GM21447 (cell line): ENCODE measurements around the gene RBFOX1.

ENCODE experiments used
- ATAC-seq: cut with Tn5 transposase; IDR thresholded peaks from one replicate; pipeline ENCODE4 v1.9.1; 2021; ENCODE audit not compliant: unreplicated experiment

Gene RBFOX1

DNA sequence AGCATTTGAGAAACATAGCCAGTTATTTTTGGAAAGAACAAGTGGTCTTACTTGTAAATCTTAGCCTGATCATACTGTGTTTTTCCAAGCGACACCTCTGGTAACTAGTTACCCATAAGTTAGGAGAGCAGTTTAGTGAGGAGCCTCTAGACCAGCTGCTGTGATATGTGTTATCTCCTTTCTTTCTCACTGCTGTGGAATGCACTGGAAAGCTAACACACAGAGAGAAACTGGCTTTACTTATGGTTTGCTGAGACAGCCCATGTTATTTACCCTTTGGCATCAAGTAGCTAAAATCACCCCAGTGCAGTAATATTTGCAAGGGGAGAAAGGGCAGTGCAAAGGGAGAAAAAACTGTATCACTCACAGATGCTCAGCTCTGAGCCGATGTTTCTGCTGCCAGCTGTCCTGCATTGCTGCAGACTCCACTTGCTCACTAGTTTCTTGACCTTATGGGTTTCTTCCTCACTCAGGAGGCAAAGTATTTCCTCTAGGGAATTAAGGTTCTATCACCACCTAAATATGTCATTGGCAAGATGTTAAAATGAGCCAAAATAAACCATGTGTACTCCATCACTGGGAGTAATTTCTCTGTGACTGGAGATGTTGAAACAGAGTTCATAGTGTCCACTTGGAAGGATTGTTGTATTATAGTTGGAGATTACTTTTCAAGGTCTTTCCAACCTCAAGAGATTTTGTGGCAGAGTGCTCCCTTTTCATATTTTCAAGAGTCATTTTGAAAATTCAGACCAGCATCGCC is 2.3 kb downstream of the RBFOX1 start:
- no peak for ATAC-seq

GRCh38 chr16:7335991-7336634 is 3.5 kb downstream of the RBFOX1 start:
- ATAC-seq, result no peak

- no peak for ATAC-seq
These were observed 4.1 kb downstream of the RBFOX1 start for GRCh38 chr16:7336742-7337141.

DNA sequence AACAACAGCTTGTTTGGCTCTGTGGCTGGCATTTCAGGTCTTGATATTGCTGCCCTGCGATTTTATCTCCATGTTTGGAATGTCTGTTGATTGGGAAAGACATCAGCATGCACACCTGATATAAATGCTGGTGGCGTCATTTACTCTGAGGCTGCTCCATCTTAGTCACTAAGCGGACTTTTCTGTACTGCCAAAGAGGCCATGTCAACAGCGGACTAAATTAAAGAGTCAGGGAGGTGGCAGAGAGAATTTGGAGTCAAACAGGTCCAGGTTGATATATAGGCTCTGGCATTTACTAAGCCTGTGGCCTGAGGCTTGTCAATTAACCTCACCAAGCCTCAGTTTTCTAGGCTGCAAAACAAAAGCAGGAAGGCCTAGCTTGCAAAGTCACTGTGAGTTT is 6.2 kb downstream of the RBFOX1 start:
- no peak for ATAC-seq

GRCh38 chr16:7339700-7340099 is 7.1 kb downstream of the RBFOX1 start:
- ATAC-seq, result no peak

GRCh38 chr16:7340938-7341337 is 8.3 kb downstream of the RBFOX1 start:
- ATAC-seq, result no peak

DNA sequence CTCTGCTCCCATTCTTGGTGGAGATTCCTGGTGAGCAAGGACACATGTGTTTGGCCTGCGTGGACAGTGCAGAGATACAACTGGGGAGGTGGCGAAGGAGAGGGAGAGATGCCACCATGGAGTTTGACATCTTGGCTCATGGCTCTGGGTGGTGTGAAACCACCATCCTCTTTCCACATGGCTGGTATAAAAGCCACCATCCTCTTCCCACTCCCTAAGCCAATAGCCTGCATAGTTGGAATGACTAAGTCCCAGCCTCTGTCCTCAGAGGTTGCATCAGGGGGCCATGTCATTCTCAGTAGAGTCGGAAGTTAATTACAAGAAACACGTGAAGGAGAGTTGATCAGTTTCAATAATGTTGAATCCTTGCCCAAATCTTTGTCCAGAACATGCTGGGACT is 10.0 kb downstream of the RBFOX1 start:
- ATAC-seq, result no peak

DNA sequence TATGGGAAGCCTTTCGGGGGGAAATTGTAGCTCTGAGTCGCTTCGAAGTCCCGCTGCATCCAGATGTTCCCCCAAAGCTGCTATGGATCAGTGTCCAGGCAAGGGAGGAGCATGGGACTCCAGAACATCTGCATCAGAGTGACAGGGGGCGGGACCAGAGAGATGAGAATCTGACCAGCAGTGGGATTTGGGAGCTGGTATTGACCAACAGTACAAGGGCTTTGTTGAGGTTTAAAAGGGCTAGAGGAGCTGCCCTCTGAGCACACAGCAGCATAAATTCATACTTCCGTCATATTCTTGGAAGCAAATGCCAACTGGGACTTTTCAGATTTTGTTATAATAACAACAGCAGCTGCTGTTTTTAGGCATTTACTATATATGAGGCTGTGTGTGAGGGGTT is 10.6 kb downstream of the RBFOX1 start:
- no peak for ATAC-seq

GRCh38 chr16:7344830-7345780 is 12.5 kb downstream of the RBFOX1 start:
- ATAC-seq, result no peak

DNA sequence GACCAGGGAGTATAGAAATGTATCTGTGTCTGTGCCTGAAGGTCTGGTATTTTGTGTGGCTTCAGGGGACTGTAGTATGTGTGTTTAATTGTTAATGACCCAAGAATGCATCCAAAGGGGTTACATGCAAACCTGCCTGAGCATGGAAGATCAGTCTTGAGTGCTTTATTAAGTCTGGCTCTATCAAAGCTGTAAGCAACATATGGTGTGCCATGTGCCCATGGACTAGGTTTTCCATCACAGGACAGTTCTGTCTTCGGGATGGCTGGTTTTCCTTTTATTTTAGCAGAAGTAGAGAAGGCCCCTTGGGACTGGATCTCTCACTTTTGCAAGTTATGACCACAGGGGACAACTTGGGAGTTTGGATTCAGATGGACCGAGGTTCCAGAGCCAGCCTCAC is 18.2 kb downstream of the RBFOX1 start:
- no peak for ATAC-seq

GRCh38 chr16:7351610-7352510 is 19.2 kb downstream of the RBFOX1 start:
- no peak for ATAC-seq

DNA sequence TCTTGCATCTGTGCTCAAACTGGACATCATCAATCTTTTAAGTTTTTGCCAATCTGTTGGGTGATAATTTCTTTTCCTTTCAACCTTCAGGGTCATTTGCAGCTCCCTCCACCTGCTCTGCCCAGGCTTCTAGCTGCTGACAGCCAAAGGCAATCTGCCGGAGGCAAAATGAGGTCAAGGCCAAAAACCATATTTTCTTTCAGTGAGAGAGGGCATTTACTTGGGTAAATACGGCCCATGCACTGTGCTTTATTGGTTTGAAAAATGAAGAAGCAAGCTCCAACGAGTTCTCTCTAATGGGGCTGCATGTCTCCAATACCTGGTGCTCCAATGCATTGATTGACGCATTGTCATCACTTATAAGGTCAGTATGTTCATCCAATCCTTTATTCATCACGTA is 23.1 kb downstream of the RBFOX1 start:
- no peak for ATAC-seq

GRCh38 chr16:7361416-7362129 is 28.9 kb downstream of the RBFOX1 start:
- no peak for ATAC-seq

DNA sequence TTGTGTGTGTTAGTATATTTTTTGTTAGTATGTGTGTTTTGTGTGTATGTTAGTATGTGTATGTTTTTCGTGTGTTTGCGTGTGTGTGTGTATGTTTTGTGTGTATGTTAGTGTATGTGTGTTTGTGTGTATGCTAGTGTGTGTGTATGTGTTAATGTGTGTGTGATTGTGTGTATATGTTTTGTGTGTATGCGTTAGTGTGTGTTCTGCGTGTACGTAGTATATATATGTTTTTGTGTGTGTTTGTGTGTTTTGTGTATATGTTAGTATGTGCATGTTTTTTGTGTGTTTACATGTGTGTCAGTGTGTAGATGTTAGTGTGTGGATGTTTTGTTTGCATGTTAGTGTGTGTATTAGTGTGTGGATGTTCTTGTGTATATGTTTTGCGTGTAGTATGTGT is 29.6 kb downstream of the RBFOX1 start:
- no peak for ATAC-seq

- no peak for ATAC-seq
These were observed 31.1 kb downstream of the RBFOX1 start for GRCh38 chr16:7363422-7364417.

GRCh38 chr16:7366041-7366440 is 33.4 kb downstream of the RBFOX1 start:
- no peak for ATAC-seq

GRCh38 chr16:7366993-7367880 is 34.6 kb downstream of the RBFOX1 start:
- no peak for ATAC-seq

DNA sequence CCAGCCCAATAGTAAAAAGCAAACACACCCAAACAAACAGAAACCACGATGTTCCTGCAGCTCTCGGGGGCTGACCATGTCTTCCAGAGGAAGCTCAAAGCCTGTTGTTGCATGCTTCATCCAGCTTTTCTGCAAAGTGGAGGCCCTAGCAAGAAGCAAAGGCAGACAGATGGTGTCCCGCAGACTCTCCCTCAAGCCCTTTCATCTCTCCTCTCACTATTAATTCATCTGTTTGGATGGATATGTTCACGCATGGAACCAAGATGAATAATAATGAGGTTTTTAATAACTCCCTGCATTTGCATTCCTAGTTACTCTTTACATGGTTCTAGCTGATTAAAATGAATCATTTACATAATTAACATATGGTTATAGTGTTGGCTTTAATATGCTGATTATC is 36.6 kb downstream of the RBFOX1 start:
- ATAC-seq, result no peak
